CD4-positive, alpha-beta memory T cell (primary cell): Measurements from ENCODE around the gene STK40. TPM values are rescaled to one million over a fixed set of nuclear protein-coding genes. Genes with fewer than 3 reads are reported as not detected.

Experiments
- CTCF ChIA-PET: fragments of 350-600 bp; sonication (Branson Sonifier 250); formaldehyde crosslinking; loops from one replicate; lab custom pipeline; 2021; ENCODE audit warnings: inconsistent platforms; ENCODE audit not compliant: partially characterized antibody; lab: Charles Lee
- POLR2A ChIA-PET: fragments of 350-600 bp; sonication (Branson Sonifier 250); formaldehyde crosslinking; loops from one replicate; lab custom pipeline; 2021; ENCODE audit not compliant: partially characterized antibody; lab: Charles Lee
- DNase-seq, 5 donors: peaks; one replicate each; pipeline versions ENCODE4 v3.0.0 to v3.0.0-alpha.2; 2020 to 2022; ENCODE audit warnings: mixed read lengths in 1 of 5
- H3K27ac ChIP-seq: one replicate; pipeline ENCODE4 v1.7.0; 2013; ENCODE audit warnings: low read depth, low read length
- H3K27me3 ChIP-seq: 2 replicates; pipeline ENCODE4 v1.7.0; 2013; ENCODE audit warnings: mild to moderate bottlenecking, low read length, moderate library complexity; ENCODE audit not compliant: insufficient read depth
- H3K36me3 ChIP-seq: 2 replicates; pipeline ENCODE4 v1.7.0; 2013; ENCODE audit warnings: mild to moderate bottlenecking, low read length, moderate library complexity; ENCODE audit not compliant: insufficient read depth
- H3K4me1 ChIP-seq: 2 replicates; pipeline ENCODE4 v1.7.0; 2013; ENCODE audit warnings: mild to moderate bottlenecking, low read length, moderate library complexity; ENCODE audit not compliant: insufficient read depth
- H3K4me3 ChIP-seq, 2 donors: one replicate each; pipeline ENCODE4 v1.7.0; 2013; ENCODE audit warnings: low read length in 2 of 2, mild to moderate bottlenecking in 1 of 2
- H3K9me3 ChIP-seq, 2 donors: one replicate each; pipeline ENCODE4 v1.7.0; 2013; ENCODE audit warnings: low read length in 2 of 2, control low read depth in 1 of 2; ENCODE audit not compliant: control insufficient read depth in 1 of 2
- H3K27ac Mint-ChIP-seq, 7 donors: one replicate each; pipeline ENCODE4 v1.8.0; 2020 to 2021; ENCODE audit warnings: mixed read lengths in 7 of 7, mild to moderate bottlenecking in 6 of 7, inconsistent platforms in 3 of 7, moderate library complexity in 3 of 7
- H3K27me3 Mint-ChIP-seq, 2 donors: one replicate each; pipeline ENCODE4 v1.8.0; 2020 to 2021; ENCODE audit warnings: mixed read lengths in 2 of 2
- H3K36me3 Mint-ChIP-seq, 2 donors: one replicate each; pipeline ENCODE4 v1.8.0; 2020 to 2021; ENCODE audit warnings: mixed read lengths in 2 of 2, inconsistent platforms in 1 of 2, mild to moderate bottlenecking in 1 of 2
- H3K4me1 Mint-ChIP-seq, 4 donors: one replicate each; pipeline ENCODE4 v1.8.0; 2020 to 2021; ENCODE audit warnings: mixed read lengths in 4 of 4, mild to moderate bottlenecking in 1 of 4
- H3K4me3 Mint-ChIP-seq, 8 donors: one replicate each; pipeline ENCODE4 v1.8.0; 2020 to 2021; ENCODE audit warnings: mixed read lengths in 8 of 8, mild to moderate bottlenecking in 7 of 8, moderate library complexity in 6 of 8, inconsistent platforms in 3 of 8
- H3K9me3 Mint-ChIP-seq, 8 donors: one replicate each; pipeline ENCODE4 v1.8.0; 2020 to 2021; ENCODE audit warnings: mixed read lengths in 8 of 8, mild to moderate bottlenecking in 5 of 8, inconsistent platforms in 3 of 8, moderate library complexity in 1 of 8
- intact Hi-C: fragments of 100-400 bp; cut with micrococcal nuclease; formaldehyde crosslinking; loops from one replicate; pipeline ENCODE4 v1.15.1; 2023
- polyA plus RNA-seq, 2 donors: library from polyadenylated mRNA; unstranded; fragments of 300-500 nt; fragmentation: Illumina TruSeq; gene quantifications; one replicate each; pipeline ENCODE4 v1.2.3, GENCODE V29; 2021
- total RNA-seq, 2 experiments: library from RNA; stranded (reverse); gene quantifications; one replicate each; pipeline ENCODE4 v1.2.3, GENCODE V29; 2021

The STK40 gene
- total and polyA plus RNA-seq, 4 experiments from 2014 or later, result 26.6 to 57.4 (median 51.0) TPM

DNA sequence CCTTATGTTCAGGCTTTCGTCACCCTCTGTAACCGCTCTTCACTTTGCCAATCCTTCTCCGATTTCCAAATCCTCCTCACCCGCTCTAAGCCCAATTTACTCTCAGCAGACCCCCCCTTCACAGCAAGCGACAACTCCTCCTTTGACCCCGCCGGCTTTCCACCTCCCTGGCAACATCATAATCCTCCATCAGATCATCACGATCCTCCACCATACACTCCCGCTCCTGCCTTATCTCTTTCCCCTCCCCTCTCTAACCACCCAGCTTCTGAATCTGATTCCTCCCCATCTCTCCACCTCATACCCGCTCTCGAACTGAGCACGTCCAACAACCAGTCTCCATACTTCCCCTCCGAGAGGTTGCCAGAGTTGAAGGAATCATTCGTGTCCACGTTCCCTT is 54.8 kb downstream of the STK40 start:
- H3K27ac Mint-ChIP-seq, result peak overlapping the region in 1 of 7 donors; percentile 60
- H3K36me3 Mint-ChIP-seq, result no peaks in the 10 kb centered on the region
- CTCF ChIA-PET, result no interaction called here

DNA sequence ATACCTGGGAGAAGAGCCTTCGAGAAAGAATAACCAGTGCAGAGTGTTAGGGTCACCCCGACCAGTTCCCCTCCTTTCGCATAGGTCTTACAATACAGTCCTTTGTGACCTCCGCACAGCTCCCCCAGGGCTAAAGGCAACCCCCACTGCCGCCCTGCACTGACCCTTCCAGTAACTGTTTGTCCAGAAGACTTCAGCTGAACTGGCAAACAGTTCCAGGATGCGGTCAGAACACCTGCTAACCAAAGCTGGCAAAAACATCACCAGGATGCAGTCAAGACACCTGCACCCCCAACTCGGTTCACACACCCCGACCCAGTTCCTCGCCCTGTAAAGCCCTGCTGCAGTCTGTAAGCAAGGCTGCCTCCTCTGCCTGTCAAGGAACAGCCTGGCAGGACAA is 55.9 kb downstream of the STK40 start:
- H3K4me3 ChIP-seq, result no peak overlapping the region
- intact Hi-C loops, result no loop called here
- Mint-ChIP-seq H3K36me3 (no peaks in the 10 kb centered on the region), H3K4me3 (peak overlapping the region in 1 of 8 donors; percentile 13), H3K27me3 (no peaks in the 10 kb centered on the region), H3K4me1 (peaks cover 3 to 8% (median 7%) of the 10 kb centered on the region in 4 donors), H3K27ac (peak overlapping the region in 1 of 7 donors; percentile 40), H3K9me3 (no peaks in the 10 kb centered on the region)
- no peaks in the 10 kb centered on the region for H3K4me1 ChIP-seq
- H3K9me3 ChIP-seq, result no peaks in the 10 kb centered on the region
- no peak overlapping the region for H3K27ac ChIP-seq
- DNase-seq, result no peak
- ChIA-PET POLR2A (no interaction called here), CTCF (interaction anchor here (1.4 kb wide), 1 partner anchor 13 kb away, joined by 4 read pairs; no protein-coding TSS in a partner anchor)
- H3K36me3 ChIP-seq, result no peaks in the 10 kb centered on the region
- no peaks in the 10 kb centered on the region for H3K27me3 ChIP-seq

More for the DNA sequence above, 54.8 kb downstream of the STK40 start:
- no peaks in the 10 kb centered on the region for H3K36me3 ChIP-seq
- Mint-ChIP-seq H3K27me3 (no peaks in the 10 kb centered on the region), H3K9me3 (no peaks in the 10 kb centered on the region), H3K4me1 (peaks cover 3 to 6% (median 5%) of the 10 kb centered on the region in 4 donors), H3K4me3 (peak overlapping the region in 1 of 8 donors; percentile 20)
- POLR2A ChIA-PET, result no interaction called here
- no peak for DNase-seq
- H3K4me1 ChIP-seq, result no peaks in the 10 kb centered on the region
- H3K9me3 ChIP-seq, result no peaks in the 10 kb centered on the region
- no peak overlapping the region for H3K4me3 ChIP-seq
- intact Hi-C loops, result no loop called here
- no peaks in the 10 kb centered on the region for H3K27me3 ChIP-seq
- no peak overlapping the region for H3K27ac ChIP-seq

DNA sequence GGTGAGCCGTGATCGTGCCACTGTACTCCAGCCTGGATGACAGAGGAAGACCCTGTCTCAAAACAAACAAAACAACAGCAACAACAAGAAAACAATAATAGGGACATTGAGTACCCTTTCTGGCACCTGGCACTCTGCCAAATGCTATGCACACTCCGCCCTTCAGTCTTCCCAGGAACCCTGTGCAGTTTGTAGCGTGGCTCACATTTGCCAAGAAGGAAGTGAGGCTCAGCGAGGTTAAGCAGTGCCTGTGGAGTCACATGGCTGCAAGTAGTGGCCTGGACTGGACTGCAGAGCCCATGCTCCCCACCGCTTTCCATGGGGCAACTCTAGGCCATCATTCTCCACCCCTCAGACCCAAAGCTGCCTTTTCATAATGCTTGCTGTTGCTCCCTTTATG is 57.0 kb downstream of the STK40 start:
- Histone ChIP-seq H3K4me3 (no peak overlapping the region), H3K27ac (no peak overlapping the region), H3K9me3 (no peaks in the 10 kb centered on the region), H3K36me3 (no peaks in the 10 kb centered on the region), H3K27me3 (no peaks in the 10 kb centered on the region), H3K4me1 (peaks cover 11% of the 10 kb centered on the region)
- H3K4me1 Mint-ChIP-seq, result peaks cover 10 to 19% (median 15%) of the 10 kb centered on the region in 4 donors
- no peaks in the 10 kb centered on the region for H3K36me3 Mint-ChIP-seq
- no peak overlapping the region for H3K27ac Mint-ChIP-seq
- ChIA-PET CTCF (no interaction called here), POLR2A (no interaction called here)
- H3K27me3 Mint-ChIP-seq, result no peaks in the 10 kb centered on the region
- no peaks in the 10 kb centered on the region for H3K9me3 Mint-ChIP-seq
- H3K4me3 Mint-ChIP-seq, result no peak overlapping the region
- no peak for DNase-seq
- intact Hi-C loops, result no loop called here

DNA sequence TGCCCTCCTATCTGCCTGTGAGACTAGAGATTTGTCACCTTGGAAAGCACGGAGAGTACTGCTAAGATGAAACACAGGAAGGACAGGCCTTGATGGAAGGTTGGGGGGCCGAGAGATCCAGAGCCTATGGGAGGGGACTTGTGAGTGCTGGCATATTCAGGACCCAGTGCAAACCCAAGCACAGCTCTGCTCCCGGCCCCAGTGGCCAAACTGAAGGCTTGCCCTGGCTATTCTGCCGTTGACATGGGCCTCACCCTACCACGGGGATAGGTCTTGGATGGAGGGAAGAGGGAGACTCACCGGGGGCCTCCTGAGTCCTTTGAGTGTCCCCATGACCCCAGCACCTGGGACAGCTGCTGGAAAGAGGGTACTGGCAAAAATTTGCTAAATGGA is 57.6 kb downstream of the STK40 start:
- POLR2A ChIA-PET, result no interaction called here
- H3K4me3 Mint-ChIP-seq, result peak overlapping the region in 1 of 8 donors; percentile 6
- no peaks in the 10 kb centered on the region for H3K36me3 Mint-ChIP-seq
- no peaks in the 10 kb centered on the region for H3K27me3 Mint-ChIP-seq
- intact Hi-C loops, result no loop called here
- H3K9me3 Mint-ChIP-seq, result no peaks in the 10 kb centered on the region
- H3K27ac ChIP-seq, result no peak overlapping the region
- peaks cover 10 to 21% (median 15%) of the 10 kb centered on the region in 4 donors for H3K4me1 Mint-ChIP-seq
- no peaks in the 10 kb centered on the region for H3K36me3 ChIP-seq
- no peak for DNase-seq
- H3K4me3 ChIP-seq, result no peak overlapping the region
- no peaks in the 10 kb centered on the region for H3K9me3 ChIP-seq
- no peaks in the 10 kb centered on the region for H3K27me3 ChIP-seq
- CTCF ChIA-PET, result no interaction called here
- H3K4me1 ChIP-seq, result peaks cover 11% of the 10 kb centered on the region
- H3K27ac Mint-ChIP-seq, result peak overlapping the region in 1 of 7 donors; percentile 65

DNA sequence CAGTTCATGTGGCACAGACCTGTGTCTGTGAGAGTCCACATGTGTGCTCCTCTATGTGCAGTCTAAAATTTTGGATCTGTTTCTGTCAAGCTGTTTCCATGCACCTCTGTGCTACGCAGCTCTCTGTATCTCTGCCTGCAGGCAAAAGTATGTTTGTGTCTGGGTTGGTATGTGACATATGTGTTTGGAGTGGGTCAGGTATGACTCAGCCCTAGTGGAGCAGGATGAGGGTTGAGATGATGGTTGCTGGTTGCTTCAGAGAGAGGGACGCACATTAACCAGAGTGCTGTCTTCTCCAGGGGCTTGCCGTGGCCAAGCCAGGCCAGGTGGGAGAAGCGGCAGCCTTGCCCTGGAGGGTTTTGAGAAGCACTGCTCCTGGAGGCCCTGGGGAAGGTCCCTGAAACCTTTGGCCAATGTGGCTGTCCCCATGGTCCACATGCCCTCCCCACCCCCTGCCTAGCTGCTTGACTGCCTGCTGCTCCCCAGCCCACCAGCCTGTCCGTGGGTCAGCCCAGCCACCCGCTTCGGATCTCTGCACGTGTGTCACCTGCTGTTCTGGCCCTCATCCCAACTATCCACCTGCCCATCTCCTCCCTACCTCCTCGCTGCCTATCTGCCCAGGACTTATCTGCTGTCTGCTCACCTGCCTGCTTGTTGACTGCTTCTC is 58.2 kb downstream of the STK40 start:
- Mint-ChIP-seq H3K4me1 (peaks cover 10 to 21% (median 16%) of the 10 kb centered on the region in 4 donors), H3K36me3 (no peaks in the 10 kb centered on the region), H3K4me3 (peak overlapping the region in 2 of 8 donors; percentile 6 to 16), H3K27ac (peak overlapping the region in 3 of 7 donors; percentile 42 to 65 (median 55)), H3K27me3 (no peaks in the 10 kb centered on the region), H3K9me3 (no peaks in the 10 kb centered on the region)
- Histone ChIP-seq H3K4me3 (no peak overlapping the region), H3K9me3 (no peaks in the 10 kb centered on the region), H3K36me3 (no peaks in the 10 kb centered on the region), H3K4me1 (peaks cover 16% of the 10 kb centered on the region), H3K27me3 (no peaks in the 10 kb centered on the region), H3K27ac (no peak overlapping the region)
- DNase-seq, result no peak
- intact Hi-C loops, result no loop called here
- ChIA-PET CTCF (interaction anchor here (1.1 kb wide), 1 partner anchor 15 kb away, joined by 3 read pairs; no protein-coding TSS in a partner anchor), POLR2A (no interaction called here)

DNA sequence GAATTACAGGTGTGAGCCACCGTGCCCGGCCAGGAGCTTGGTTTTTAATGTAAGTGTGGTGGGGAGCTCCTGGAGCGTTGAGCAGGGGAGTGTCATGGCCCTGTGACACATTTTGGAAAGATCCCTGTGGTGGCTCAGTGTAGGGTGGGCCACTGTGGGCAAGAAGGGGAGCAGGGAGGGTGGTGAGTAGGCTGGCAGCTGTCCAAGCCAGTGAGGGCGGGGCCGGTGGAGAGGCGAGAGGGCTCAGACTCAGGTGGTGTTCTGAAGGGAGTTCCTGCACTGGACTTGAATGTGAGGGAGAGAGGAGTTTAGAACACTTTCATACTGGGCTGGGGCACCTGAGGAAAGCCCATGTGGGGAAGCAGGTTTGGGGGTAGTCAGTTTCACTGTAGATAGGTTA is 59.2 kb downstream of the STK40 start:
- Histone ChIP-seq H3K27ac (no peak overlapping the region), H3K4me1 (peaks cover 25% of the 10 kb centered on the region), H3K4me3 (no peak overlapping the region), H3K36me3 (no peaks in the 10 kb centered on the region), H3K27me3 (no peaks in the 10 kb centered on the region), H3K9me3 (no peaks in the 10 kb centered on the region)
- DNase-seq, result no peak
- Mint-ChIP-seq H3K9me3 (no peaks in the 10 kb centered on the region), H3K36me3 (no peaks in the 10 kb centered on the region), H3K27ac (peak overlapping the region in 3 of 7 donors; percentile 29 to 47 (median 42)), H3K4me3 (peak overlapping the region in 2 of 8 donors; percentile 30 to 36), H3K4me1 (peaks cover 14 to 26% (median 20%) of the 10 kb centered on the region in 4 donors), H3K27me3 (no peaks in the 10 kb centered on the region)
- ChIA-PET CTCF (interaction anchor here (1.1 kb wide), 1 partner anchor 16 kb away, joined by 3 read pairs; no protein-coding TSS in a partner anchor), POLR2A (no interaction called here)
- intact Hi-C loops, result no loop called here

DNA sequence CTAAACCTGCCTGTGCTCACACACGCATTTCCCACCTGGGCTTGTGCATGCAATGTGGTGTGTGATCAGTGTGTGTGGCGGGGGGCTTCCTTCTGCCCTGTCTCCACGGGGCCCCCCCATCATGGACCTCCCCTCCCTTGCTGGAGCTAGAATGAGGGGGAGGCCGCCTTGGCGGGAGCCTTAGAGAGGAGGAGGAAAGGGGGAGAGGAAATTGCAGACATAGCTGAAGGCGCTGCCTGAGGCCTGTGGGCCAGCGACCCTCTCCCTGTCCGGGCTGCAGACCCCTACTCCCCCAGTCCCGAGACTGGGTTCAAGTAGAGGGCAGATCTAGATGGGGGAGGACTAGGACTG is 61.4 kb downstream of the STK40 start:
- Mint-ChIP-seq H3K36me3 (no peaks in the 10 kb centered on the region), H3K27ac (peak overlapping the region in 2 of 7 donors; percentile 32 to 33), H3K4me1 (peaks cover 18 to 31% (median 25%) of the 10 kb centered on the region in 4 donors), H3K9me3 (no peaks in the 10 kb centered on the region), H3K27me3 (no peaks in the 10 kb centered on the region), H3K4me3 (peak overlapping the region; percentile 61 to 84 (median 82))
- no peak for DNase-seq
- Histone ChIP-seq H3K27me3 (no peaks in the 10 kb centered on the region), H3K27ac (no peak overlapping the region), H3K4me1 (peaks cover 28% of the 10 kb centered on the region), H3K36me3 (no peaks in the 10 kb centered on the region), H3K9me3 (no peaks in the 10 kb centered on the region), H3K4me3 (peak overlapping the region in 1 of 2 donors; percentile 25)
- CTCF ChIA-PET, result interaction anchor here (0.6 to 2.1 kb wide), 7 partner anchors 18 to 135 kb away, joined by 3 to 9 read pairs (median 4); partner anchors contain the start of gene SH3D21
- POLR2A ChIA-PET, result interaction anchor here (0.9 to 5.2 kb wide), 4 partner anchors 18 to 63 kb away, joined by 3 to 40 read pairs (median 10); partner anchors contain the start of genes SH3D21 and STK40
- intact Hi-C loops, result no loop called here
